Subcutaneous adipose tissue (tissue), 4 donors: ENCODE results near the gene TNFRSF12A. TPM values are rescaled to one million over a fixed set of nuclear protein-coding genes. Genes with fewer than 3 reads are reported as not detected.

Source experiments
- CTCF ChIP-seq: fragments of 450-650 bp; IDR thresholded peaks from one replicate; pipeline ENCODE4 v1.5.1; 2016; ENCODE audit warnings: low read depth, mild to moderate bottlenecking, control low read depth, antibody characterized with exemption, moderate library complexity
- total RNA-seq, 4 donors: library from RNA; depleted of rRNA; stranded (reverse); fragments of >200 nt; gene quantifications; one replicate each; pipeline ENCODE4 v1.1.0, GENCODE V29; 2016

The TNFRSF12A gene
- total RNA-seq, 4 donors from 2014 or later = 8.1 to 20.7 (median 13.5) TPM

GRCh38 chr16:3023415-3023668 lies 3.2 kb downstream of the TNFRSF12A start:
- no peak for TF ChIP-seq CTCF

- TF ChIP-seq CTCF = no peak
These were observed 3.7 kb downstream of the TNFRSF12A start, which contains the start of the genes HCFC1R1 and THOC6 for GRCh38 chr16:3023669-3024478. Gene HCFC1R1, minus strand, starts transcription at chr16:3023942. Its CDS starts 1 bp downstream, at chr16:3023941. Gene THOC6, plus strand, starts transcription at chr16:3024035. Its CDS starts 292 bp downstream, at chr16:3024327.

GRCh38 chr16:3025032-3026002 lies 5.1 kb downstream of the TNFRSF12A start:
- no peak for TF ChIP-seq CTCF

GRCh38 chr16:3026003-3026378 lies 5.8 kb downstream of the TNFRSF12A start:
- no peak for TF ChIP-seq CTCF

- no peak for TF ChIP-seq CTCF
These were observed 6.7 kb downstream of the TNFRSF12A start for GRCh38 chr16:3026609-3027488.

GRCh38 chr16:3027489-3027795 lies 7.3 kb downstream of the TNFRSF12A start:
- no peak for TF ChIP-seq CTCF
